GM12801 (cell line): ENCODE measurements around the gene TYW3.

ENCODE experiments used
- TF ChIP-seq, protein P1 (sequence below): IDR thresholded peaks from one replicate; pipeline ENCODE4 v1.5.1; 2011; ENCODE audit warnings: control low read depth; ENCODE audit not compliant: insufficient read length; ENCODE audit errors: extremely low read depth

TYW3 gene

GRCh38 chr1:74715236-74715502 lies 17.8 kb upstream of the TYW3 start:
- TF ChIP-seq, protein P1, sequence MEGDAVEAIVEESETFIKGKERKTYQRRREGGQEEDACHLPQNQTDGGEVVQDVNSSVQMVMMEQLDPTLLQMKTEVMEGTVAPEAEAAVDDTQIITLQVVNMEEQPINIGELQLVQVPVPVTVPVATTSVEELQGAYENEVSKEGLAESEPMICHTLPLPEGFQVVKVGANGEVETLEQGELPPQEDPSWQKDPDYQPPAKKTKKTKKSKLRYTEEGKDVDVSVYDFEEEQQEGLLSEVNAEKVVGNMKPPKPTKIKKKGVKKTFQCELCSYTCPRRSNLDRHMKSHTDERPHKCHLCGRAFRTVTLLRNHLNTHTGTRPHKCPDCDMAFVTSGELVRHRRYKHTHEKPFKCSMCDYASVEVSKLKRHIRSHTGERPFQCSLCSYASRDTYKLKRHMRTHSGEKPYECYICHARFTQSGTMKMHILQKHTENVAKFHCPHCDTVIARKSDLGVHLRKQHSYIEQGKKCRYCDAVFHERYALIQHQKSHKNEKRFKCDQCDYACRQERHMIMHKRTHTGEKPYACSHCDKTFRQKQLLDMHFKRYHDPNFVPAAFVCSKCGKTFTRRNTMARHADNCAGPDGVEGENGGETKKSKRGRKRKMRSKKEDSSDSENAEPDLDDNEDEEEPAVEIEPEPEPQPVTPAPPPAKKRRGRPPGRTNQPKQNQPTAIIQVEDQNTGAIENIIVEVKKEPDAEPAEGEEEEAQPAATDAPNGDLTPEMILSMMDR, result no peak

DNA sequence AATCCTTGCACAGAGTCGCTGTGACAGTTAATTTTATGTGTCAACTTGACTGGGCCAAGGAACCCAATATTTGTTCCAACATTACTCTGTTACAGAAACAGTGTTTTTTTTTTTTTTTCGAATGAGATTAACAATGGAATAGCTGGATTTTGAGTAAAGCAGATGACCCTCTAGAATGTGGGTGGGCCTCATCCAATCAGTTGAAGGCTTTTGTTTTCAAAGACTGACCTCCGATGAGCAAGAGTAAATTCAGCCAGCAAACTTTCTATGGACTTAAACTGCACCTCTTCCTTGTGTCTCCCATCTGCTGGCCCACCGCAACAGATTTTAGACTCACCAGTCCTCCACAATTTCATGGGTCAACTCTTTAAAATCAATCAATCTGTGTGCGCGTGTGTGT lies 17.1 kb upstream of the TYW3 start:
- TF ChIP-seq, protein P1, result no peak

DNA sequence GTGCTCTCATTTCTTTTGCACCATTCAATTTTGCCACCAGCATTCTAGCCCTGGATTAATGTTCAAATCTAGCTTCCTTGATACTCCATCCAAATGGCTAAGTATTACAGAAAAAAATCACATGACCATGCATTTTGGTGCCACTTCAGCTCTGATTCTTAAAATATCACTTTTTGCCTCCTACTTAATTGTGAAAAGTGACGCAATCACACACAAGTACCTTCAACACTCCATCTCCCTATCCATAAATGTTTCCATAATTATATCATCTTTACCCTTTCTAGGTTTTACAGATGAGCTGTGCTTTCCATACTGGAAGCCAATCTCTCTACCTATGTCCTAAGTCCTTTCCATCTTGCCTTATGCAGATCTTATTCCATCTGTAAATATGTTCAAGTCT lies 16.1 kb upstream of the TYW3 start:
- TF ChIP-seq, protein P1, result no peak

GRCh38 chr1:74717626-74718025 lies 15.3 kb upstream of the TYW3 start:
- TF ChIP-seq, protein P1, result no peak

DNA sequence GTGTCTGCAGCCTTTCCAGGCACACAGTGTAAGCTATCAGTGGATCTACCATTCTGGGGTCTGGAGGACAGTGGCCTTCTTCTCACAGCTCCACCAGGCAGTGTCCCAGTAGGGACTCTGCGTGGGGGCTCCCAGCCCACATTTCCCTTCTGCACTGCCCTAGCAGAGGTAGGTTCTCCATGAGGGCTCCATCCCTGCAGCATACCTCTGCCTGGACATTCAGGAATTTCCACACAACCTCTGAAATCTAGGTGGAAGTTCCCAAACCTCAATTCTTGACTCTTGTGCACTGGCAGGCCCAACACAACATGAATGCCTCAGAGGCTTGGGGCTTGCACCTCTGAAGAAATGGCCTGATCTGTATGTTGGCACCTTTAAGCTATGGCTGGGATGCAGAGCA lies 6.9 kb upstream of the TYW3 start:
- TF ChIP-seq, protein P1, result no peak

DNA sequence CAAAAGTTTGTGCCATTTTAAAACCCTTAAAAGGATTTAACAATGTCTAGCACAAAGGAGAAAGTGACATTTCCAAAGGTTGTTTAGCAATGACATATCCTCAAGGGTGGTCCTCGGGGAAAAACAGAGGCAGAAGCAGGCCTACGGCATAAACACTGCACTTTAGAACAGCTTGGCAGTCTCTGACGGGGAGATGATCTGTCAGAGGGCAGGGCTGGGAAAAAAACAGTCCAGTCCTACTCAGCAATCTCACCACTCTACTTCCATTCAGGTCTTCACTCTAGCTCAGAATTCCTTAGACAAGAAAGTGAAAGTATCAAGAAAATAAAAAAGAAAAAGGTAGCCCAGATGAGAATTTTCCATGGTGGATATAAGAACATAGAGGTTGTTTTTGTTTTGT lies 4.2 kb upstream of the TYW3 start:
- TF ChIP-seq, protein P1, result no peak

GRCh38 chr1:74729741-74730478 lies 3.0 kb upstream of the TYW3 start:
- TF ChIP-seq, protein P1, result no peak

- TF ChIP-seq, protein P1, result no peak
Measured at GRCh38 chr1:74731399-74732052, 1.4 kb upstream of the TYW3 start.
